Neural cell (in vitro differentiated cells): Measurements from ENCODE around the gene THRB. TPM values are rescaled to one million over a fixed set of nuclear protein-coding genes. Genes with fewer than 3 reads are reported as not detected.

ENCODE experiments used
- H2AFZ ChIP-seq: fragments of 200-600, 300-800 bp; sonication (generic), shearing (Covaris generic); 2 replicates; pipeline ENCODE4 v1.6.0; 2014; ENCODE audit warnings: low read depth, mild to moderate bottlenecking, antibody characterized with exemption, low read length, moderate library complexity
- H3F3A ChIP-seq: fragments of 200-600 bp; shearing (Covaris generic); 2 replicates; pipeline ENCODE4 v1.6.1; 2016; ENCODE audit warnings: mild to moderate bottlenecking, moderate library complexity, mixed read lengths, antibody characterized with exemption, low read length; ENCODE audit not compliant: insufficient read depth, poor library complexity, severe bottlenecking
- H3K27ac ChIP-seq: fragments of 200-600, 300-800 bp; sonication (generic), shearing (Covaris generic); 2 replicates; pipeline ENCODE4 v1.5.1; 2014; ENCODE audit warnings: mild to moderate bottlenecking, low read length, moderate library complexity
- H3K27me3 ChIP-seq: fragments of 300-800, 200-600 bp; sonication (generic), shearing (Covaris generic); 2 replicates; pipeline ENCODE4 v1.6.0; 2014; ENCODE audit warnings: mild to moderate bottlenecking, low read depth, low read length, moderate library complexity; ENCODE audit not compliant: insufficient read depth
- H3K36me3 ChIP-seq: fragments of 300-800, 200-600 bp; sonication (generic), shearing (Covaris generic); 2 replicates; pipeline ENCODE4 v1.5.1; 2014; ENCODE audit warnings: mild to moderate bottlenecking, antibody characterized with exemption, low read length, moderate library complexity; ENCODE audit not compliant: insufficient read depth
- H3K4me2 ChIP-seq: fragments of 300-800, 200-600 bp; sonication (generic), shearing (Covaris generic); 2 replicates; pipeline ENCODE4 v1.6.0; 2014; ENCODE audit warnings: mild to moderate bottlenecking, low read length
- H3K4me3 ChIP-seq: fragments of 300-800, 200-600 bp; sonication (generic), shearing (Covaris generic); 2 replicates; pipeline ENCODE4 v1.5.1; 2014; ENCODE audit warnings: mild to moderate bottlenecking, low read length, moderate library complexity
- H3K79me2 ChIP-seq: fragments of 200-600 bp; shearing (Covaris generic); replicated peaks from 2 replicates; pipeline ENCODE4 v1.6.0; 2014; ENCODE audit warnings: mild to moderate bottlenecking, low read length, moderate library complexity; ENCODE audit not compliant: insufficient read depth
- H3K9ac ChIP-seq: fragments of 300-800, 200-600 bp; sonication (generic), shearing (Covaris generic); 2 replicates; pipeline ENCODE4 v1.6.1; 2016; ENCODE audit warnings: mild to moderate bottlenecking, low read length, mixed read lengths
- H3K9me2 ChIP-seq: fragments of 200-600 bp; shearing (Covaris generic); 2 replicates; pipeline ENCODE4 v1.6.1; 2016; ENCODE audit warnings: mild to moderate bottlenecking, low read length, mixed read lengths; ENCODE audit not compliant: insufficient read depth
- H3K9me3 ChIP-seq: fragments of 200-600, 300-800 bp; sonication (generic), shearing (Covaris generic); 2 replicates; pipeline ENCODE4 v1.6.1; 2016; ENCODE audit warnings: mild to moderate bottlenecking, mixed run types, low read length, moderate library complexity, mixed read lengths
- H4K20me1 ChIP-seq: fragments of 200-600 bp; shearing (Covaris generic); 2 replicates; pipeline ENCODE4 v1.6.1; 2016; ENCODE audit warnings: mild to moderate bottlenecking, mixed run types; ENCODE audit not compliant: insufficient read depth
- CTCF ChIP-seq: fragments of 450-650 bp; IDR thresholded peaks from 2 replicates; pipeline ENCODE4 v1.5.1; 2014; ENCODE audit warnings: antibody characterized with exemption, mild to moderate bottlenecking, moderate library complexity; ENCODE audit not compliant: poor library complexity, severe bottlenecking
- EP300 ChIP-seq: fragments of 450-650 bp; conservative IDR thresholded peaks from 2 replicates; pipeline ENCODE4 v1.6.1; 2014; ENCODE audit warnings: antibody characterized with exemption, mild to moderate bottlenecking, moderate library complexity; ENCODE audit not compliant: poor library complexity, severe bottlenecking
- EZH2 ChIP-seq: fragments of 200-600, 300-800 bp; shearing (Covaris generic), sonication (generic); IDR thresholded peaks from 2 replicates; pipeline ENCODE4 v1.6.1; 2014; ENCODE audit warnings: antibody characterized with exemption, low read length, borderline replicate concordance, mild to moderate bottlenecking; ENCODE audit not compliant: insufficient read depth, poor library complexity, severe bottlenecking
- MXI1 ChIP-seq: fragments of 450-650 bp; conservative IDR thresholded peaks from 2 replicates; pipeline ENCODE4 v1.6.1; 2014; ENCODE audit warnings: antibody characterized with exemption, mild to moderate bottlenecking; ENCODE audit not compliant: poor library complexity, severe bottlenecking
- POLR2AphosphoS5 ChIP-seq: IDR thresholded peaks from 2 replicates; pipeline ENCODE4 v1.6.1; 2012
- RAD21 ChIP-seq: fragments of 450-650 bp; conservative IDR thresholded peaks from 2 replicates; pipeline ENCODE4 v1.6.1; 2014; ENCODE audit warnings: antibody characterized with exemption, mild to moderate bottlenecking, moderate library complexity
- REST ChIP-seq: IDR thresholded peaks from 2 replicates; pipeline ENCODE4 v1.6.1; 2012; ENCODE audit warnings: borderline replicate concordance
- SMC3 ChIP-seq: fragments of 450-650 bp; conservative IDR thresholded peaks from 2 replicates; pipeline ENCODE4 v1.6.1; 2014; ENCODE audit warnings: antibody characterized with exemption, mild to moderate bottlenecking, moderate library complexity; ENCODE audit not compliant: poor library complexity
- TAF1 ChIP-seq: IDR thresholded peaks from 2 replicates; pipeline ENCODE4 v1.6.1; 2012; ENCODE audit warnings: low read depth
- polyA plus RNA-seq: library from polyadenylated mRNA; depleted of rRNA; stranded (reverse); fragments of >200 nt; gene quantifications from 2 replicates; pipeline ENCODE4 v1.2.3, GENCODE V29; 2014

THRB gene
- polyA plus RNA-seq, 1 donor from 2014 or later: 1.7 TPM

- Histone ChIP-seq H3K9me3 (no peaks in the 10 kb centered on the region), H3K9ac (no peak overlapping the region), H3K4me2 (no peak overlapping the region)
These were observed 203.0 kb downstream of the THRB start for GRCh38 chr3:24291646-24292045.

GRCh38 chr3:24290596-24290995 is 204.1 kb downstream of the THRB start:
- Histone ChIP-seq H3K27ac (no peak overlapping the region), H4K20me1 (no peaks in the 10 kb centered on the region), H2AFZ (no peak overlapping the region), H3K9ac (no peak overlapping the region), H3K27me3 (no peaks in the 10 kb centered on the region), H3K79me2 (no peaks in the 10 kb centered on the region), H3K9me2 (no peaks in the 10 kb centered on the region), H3K4me3 (no peak overlapping the region), H3K9me3 (no peaks in the 10 kb centered on the region), H3K4me2 (no peak overlapping the region), H3K36me3 (no peaks in the 10 kb centered on the region), H3F3A (no peaks in the 10 kb centered on the region)
- TF ChIP-seq TAF1: no peak
- no peak for TF ChIP-seq EP300
- no peak for TF ChIP-seq RAD21
- no peak for TF ChIP-seq EZH2
- no peak for TF ChIP-seq MXI1

More at GRCh38 chr3:24291646-24292045, 203.0 kb downstream of the THRB start:
- Histone ChIP-seq H2AFZ (no peak overlapping the region), H3K79me2 (no peaks in the 10 kb centered on the region), H3K4me3 (no peak overlapping the region), H3K36me3 (no peaks in the 10 kb centered on the region), H3K27me3 (no peaks in the 10 kb centered on the region), H3K27ac (no peak overlapping the region), H3K9me2 (no peaks in the 10 kb centered on the region), H4K20me1 (no peaks in the 10 kb centered on the region), H3F3A (no peaks in the 10 kb centered on the region)
- no peak for TF ChIP-seq CTCF
- no peak for TF ChIP-seq EZH2
- no peak for TF ChIP-seq RAD21
- no peak for TF ChIP-seq SMC3
- TF ChIP-seq EP300: no peak
- TF ChIP-seq REST: no peak
- TF ChIP-seq POLR2AphosphoS5: no peak
- no peak for TF ChIP-seq TAF1
- no peak for TF ChIP-seq MXI1
